ENCODE data around the gene PIEZO2.

Gene PIEZO2

GRCh38 chr18:10739152-10739551 lies 410.2 kb downstream of the PIEZO2 start (continued):
- TF ChIP-seq, protein P1, sequence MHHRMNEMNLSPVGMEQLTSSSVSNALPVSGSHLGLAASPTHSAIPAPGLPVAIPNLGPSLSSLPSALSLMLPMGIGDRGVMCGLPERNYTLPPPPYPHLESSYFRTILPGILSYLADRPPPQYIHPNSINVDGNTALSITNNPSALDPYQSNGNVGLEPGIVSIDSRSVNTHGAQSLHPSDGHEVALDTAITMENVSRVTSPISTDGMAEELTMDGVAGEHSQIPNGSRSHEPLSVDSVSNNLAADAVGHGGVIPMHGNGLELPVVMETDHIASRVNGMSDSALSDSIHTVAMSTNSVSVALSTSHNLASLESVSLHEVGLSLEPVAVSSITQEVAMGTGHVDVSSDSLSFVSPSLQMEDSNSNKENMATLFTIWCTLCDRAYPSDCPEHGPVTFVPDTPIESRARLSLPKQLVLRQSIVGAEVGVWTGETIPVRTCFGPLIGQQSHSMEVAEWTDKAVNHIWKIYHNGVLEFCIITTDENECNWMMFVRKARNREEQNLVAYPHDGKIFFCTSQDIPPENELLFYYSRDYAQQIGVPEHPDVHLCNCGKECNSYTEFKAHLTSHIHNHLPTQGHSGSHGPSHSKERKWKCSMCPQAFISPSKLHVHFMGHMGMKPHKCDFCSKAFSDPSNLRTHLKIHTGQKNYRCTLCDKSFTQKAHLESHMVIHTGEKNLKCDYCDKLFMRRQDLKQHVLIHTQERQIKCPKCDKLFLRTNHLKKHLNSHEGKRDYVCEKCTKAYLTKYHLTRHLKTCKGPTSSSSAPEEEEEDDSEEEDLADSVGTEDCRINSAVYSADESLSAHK (tag by site-specific recombination; IDR thresholded peaks at IDR 0.05): no peak
- no peak for TF ChIP-seq ZNF184 (tag by site-specific recombination; IDR thresholded peaks at IDR 0.05)
- no peak for TF ChIP-seq REST (tag by site-specific recombination; IDR thresholded peaks at IDR 0.05)
- no peak for TF ChIP-seq AEBP2 (tag by site-specific recombination; IDR thresholded peaks at IDR 0.05; ENCODE audit: borderline replicate concordance)
- no peak for TF ChIP-seq ZBTB48 (tag by site-specific recombination; IDR thresholded peaks at IDR 0.05)
- TF ChIP-seq PRDM2 (tag by site-specific recombination; IDR thresholded peaks at IDR 0.05; ENCODE audit: borderline replicate concordance): no peak
- TF ChIP-seq GLIS2 (tag by site-specific recombination; IDR thresholded peaks at IDR 0.05): no peak
- 0 out of 2 replicates have a peak, but pooled peaks have one; percentile 9 for TF ChIP-seq ZNF19 (tag by site-specific recombination; IDR thresholded peaks at IDR 0.05; ENCODE audit: low read depth)
- no peak for TF ChIP-seq ZNF560 (tag by site-specific recombination; IDR thresholded peaks at IDR 0.05; ENCODE audit: borderline replicate concordance)
- TF ChIP-seq ZNF302 (tag by site-specific recombination; IDR thresholded peaks at IDR 0.05; ENCODE audit: low read depth): no peak
- TF ChIP-seq ZNF366 (tag by site-specific recombination; conservative IDR thresholded peaks at IDR 0.05): peak; percentile 82
- TF ChIP-seq, protein P2, sequence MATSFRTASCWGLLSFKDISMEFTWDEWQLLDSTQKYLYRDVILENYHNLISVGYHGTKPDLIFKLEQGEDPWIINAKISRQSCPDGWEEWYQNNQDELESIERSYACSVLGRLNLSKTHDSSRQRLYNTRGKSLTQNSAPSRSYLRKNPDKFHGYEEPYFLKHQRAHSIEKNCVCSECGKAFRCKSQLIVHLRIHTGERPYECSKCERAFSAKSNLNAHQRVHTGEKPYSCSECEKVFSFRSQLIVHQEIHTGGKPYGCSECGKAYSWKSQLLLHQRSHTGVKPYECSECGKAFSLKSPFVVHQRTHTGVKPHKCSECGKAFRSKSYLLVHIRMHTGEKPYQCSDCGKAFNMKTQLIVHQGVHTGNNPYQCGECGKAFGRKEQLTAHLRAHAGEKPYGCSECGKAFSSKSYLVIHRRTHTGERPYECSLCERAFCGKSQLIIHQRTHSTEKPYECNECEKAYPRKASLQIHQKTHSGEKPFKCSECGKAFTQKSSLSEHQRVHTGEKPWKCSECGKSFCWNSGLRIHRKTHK (tag by site-specific recombination; IDR thresholded peaks at IDR 0.05): no peak
- TF ChIP-seq MZF1 (tag by site-specific recombination; IDR thresholded peaks at IDR 0.05; ENCODE audit: borderline replicate concordance): no peak
- no peak for TF ChIP-seq ZNF280C (tag by site-specific recombination; IDR thresholded peaks at IDR 0.05)
- no peak for TF ChIP-seq ZNF121 (tag by site-specific recombination; IDR thresholded peaks at IDR 0.05)
- no peak for TF ChIP-seq MYNN (tag by site-specific recombination; IDR thresholded peaks at IDR 0.05; ENCODE audit: borderline replicate concordance)
- TF ChIP-seq ZNF23 (tag by site-specific recombination; IDR thresholded peaks at IDR 0.05; ENCODE audit: borderline replicate concordance): no peak
- no peak for TF ChIP-seq ZNF311 (tag by site-specific recombination; IDR thresholded peaks at IDR 0.05; ENCODE audit: borderline replicate concordance)
- no peak for TF ChIP-seq ZNF335 (tag by site-specific recombination; conservative IDR thresholded peaks at IDR 0.05)
- no peak for TF ChIP-seq ZNF585B (tag by site-specific recombination; IDR thresholded peaks at IDR 0.05)
